Glutamatergic neuron (in vitro differentiated cells): ENCODE measurements around the gene TRIM62. TPM values are rescaled to one million over a fixed set of nuclear protein-coding genes. Genes with fewer than 3 reads are reported as not detected.

Source experiments
- DNase-seq: peaks from one replicate; pipeline ENCODE4 v3.0.0; 2022
- H3K27ac Mint-ChIP-seq: one replicate; pipeline ENCODE4 v1.8.0; 2020; ENCODE audit warnings: mild to moderate bottlenecking, mixed read lengths, inconsistent platforms; ENCODE audit not compliant: unreplicated experiment
- H3K27me3 Mint-ChIP-seq: one replicate; pipeline ENCODE4 v1.8.0; 2020; ENCODE audit warnings: mild to moderate bottlenecking, moderate library complexity, mixed read lengths, inconsistent platforms; ENCODE audit not compliant: unreplicated experiment
- H3K36me3 Mint-ChIP-seq: one replicate; pipeline ENCODE4 v1.8.0; 2020; ENCODE audit warnings: mild to moderate bottlenecking, mixed read lengths, inconsistent platforms; ENCODE audit not compliant: unreplicated experiment
- H3K4me1 Mint-ChIP-seq: one replicate; pipeline ENCODE4 v1.8.0; 2020; ENCODE audit warnings: mild to moderate bottlenecking, low read depth, mixed read lengths, inconsistent platforms; ENCODE audit not compliant: unreplicated experiment
- H3K4me3 Mint-ChIP-seq: one replicate; pipeline ENCODE4 v1.8.0; 2020; ENCODE audit warnings: mild to moderate bottlenecking, mixed read lengths, inconsistent platforms; ENCODE audit not compliant: unreplicated experiment
- H3K9me3 Mint-ChIP-seq: one replicate; pipeline ENCODE4 v1.8.0; 2020; ENCODE audit warnings: mild to moderate bottlenecking, moderate library complexity, mixed read lengths, inconsistent platforms; ENCODE audit not compliant: unreplicated experiment
- total RNA-seq: library from RNA; stranded (reverse); fragmentation: NEBNext Ultra II Directional; extraction: Animal tissue kit (Norgen Biotek cat#: 25700); gene quantifications from one replicate; pipeline ENCODE4 v1.2.1, GENCODE V29; 2021; ENCODE audit not compliant: unreplicated experiment
- TF ChIP-seq, protein P1 (sequence below): fragments of 200-600 bp; sonication (generic); IDR thresholded peaks from one replicate; pipeline ENCODE4 v1.5.0; 2021; ENCODE audit not compliant: partially characterized antibody, unreplicated experiment

Gene TRIM62
- total RNA-seq, 1 donor from 2014 or later: 95.7 TPM

DNA sequence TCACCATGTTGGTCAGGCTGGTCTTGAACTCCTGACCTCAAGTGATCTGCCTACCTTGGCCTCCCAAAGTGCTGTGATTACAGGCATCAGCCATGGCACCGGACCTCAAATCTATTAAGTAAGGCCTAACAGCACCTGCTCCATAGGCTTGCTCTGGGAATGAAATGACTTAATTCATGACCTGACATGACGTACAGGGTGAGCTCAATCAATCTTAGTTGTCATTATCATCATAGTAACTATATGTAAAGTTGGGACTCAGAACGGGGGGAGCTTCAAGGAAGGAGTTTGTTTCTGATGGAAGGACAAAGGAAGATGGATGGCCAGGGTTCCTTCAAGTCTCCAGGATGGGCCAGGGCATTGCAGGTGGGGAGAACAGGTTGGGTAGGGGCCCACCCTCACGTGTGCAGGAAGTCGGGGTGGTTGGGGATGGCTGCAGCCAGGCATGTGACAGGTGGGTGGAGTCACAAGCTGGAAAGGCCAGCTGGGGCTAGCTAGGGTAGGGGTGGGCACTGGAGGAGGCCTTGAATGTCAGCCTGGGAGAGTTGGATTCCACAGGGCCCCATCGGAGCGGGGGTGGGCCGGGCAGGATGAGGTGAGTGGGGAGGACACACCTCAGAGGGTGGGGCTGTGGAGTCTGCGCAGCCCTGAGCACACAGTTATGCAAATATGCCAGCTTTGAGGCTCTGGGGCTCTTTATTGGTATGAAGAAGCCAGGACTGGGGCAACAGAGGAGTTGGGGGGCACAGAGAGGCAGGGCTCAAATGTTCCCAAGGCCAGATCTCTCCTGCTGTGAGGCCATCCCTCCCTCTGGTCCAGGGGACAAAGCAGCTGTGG, 9.6 kb downstream of the TRIM62 start:
- H3K4me3 Mint-ChIP-seq: no peak overlapping the region
- TF ChIP-seq, protein P1, sequence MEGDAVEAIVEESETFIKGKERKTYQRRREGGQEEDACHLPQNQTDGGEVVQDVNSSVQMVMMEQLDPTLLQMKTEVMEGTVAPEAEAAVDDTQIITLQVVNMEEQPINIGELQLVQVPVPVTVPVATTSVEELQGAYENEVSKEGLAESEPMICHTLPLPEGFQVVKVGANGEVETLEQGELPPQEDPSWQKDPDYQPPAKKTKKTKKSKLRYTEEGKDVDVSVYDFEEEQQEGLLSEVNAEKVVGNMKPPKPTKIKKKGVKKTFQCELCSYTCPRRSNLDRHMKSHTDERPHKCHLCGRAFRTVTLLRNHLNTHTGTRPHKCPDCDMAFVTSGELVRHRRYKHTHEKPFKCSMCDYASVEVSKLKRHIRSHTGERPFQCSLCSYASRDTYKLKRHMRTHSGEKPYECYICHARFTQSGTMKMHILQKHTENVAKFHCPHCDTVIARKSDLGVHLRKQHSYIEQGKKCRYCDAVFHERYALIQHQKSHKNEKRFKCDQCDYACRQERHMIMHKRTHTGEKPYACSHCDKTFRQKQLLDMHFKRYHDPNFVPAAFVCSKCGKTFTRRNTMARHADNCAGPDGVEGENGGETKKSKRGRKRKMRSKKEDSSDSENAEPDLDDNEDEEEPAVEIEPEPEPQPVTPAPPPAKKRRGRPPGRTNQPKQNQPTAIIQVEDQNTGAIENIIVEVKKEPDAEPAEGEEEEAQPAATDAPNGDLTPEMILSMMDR: no peak
- H3K9me3 Mint-ChIP-seq: peaks cover 20% of the 10 kb centered on the region
- peaks cover 9% of the 10 kb centered on the region for H3K27me3 Mint-ChIP-seq
- peak overlapping the region; percentile 49 for H3K27ac Mint-ChIP-seq
- peaks cover 58% of the 10 kb centered on the region for H3K4me1 Mint-ChIP-seq
- H3K36me3 Mint-ChIP-seq: peaks cover 9% of the 10 kb centered on the region
- DNase-seq: no peak

DNA sequence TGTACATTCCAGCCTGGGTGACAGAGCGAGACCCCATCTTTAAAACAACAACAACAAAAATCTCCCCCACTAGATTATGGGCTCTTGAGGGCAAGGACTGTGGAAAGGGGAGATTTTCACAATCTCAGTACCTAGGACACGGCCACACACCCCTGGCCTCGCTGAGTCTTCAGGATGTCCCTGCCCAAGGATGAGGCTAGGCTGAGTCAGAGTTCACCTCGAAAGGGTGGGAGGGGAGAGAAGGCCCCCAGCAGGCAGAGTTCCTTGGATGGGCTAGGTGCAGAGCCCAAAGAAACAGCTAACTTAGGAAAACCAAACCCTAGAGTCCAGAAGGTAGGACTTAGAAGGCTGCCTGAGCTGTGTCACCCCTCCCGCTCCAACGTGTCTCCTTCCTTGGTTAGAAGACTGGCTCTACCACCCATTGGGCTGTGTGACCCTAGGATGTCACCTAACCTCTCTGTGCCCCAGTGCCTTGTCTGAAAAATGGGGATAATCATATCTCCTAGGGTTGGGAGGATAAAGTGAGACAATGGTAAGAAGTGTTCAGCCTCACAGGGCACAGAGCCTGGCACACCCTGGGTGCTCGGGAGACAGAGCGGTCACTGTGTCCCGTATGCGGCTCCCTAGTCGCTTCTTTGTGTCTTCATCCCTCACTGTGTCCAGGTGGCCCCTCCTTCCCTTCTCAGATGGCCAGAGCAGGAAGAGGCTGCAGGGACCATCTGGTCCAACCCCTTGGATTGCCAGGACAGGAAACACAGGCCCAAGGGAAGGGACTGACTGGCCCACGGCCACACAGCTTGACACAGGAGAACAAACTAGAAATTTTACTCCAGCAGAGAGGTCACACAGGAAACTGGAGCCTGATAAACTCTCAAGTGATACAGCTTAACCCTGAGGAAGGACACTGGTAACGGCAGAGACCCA, 11.2 kb downstream of the TRIM62 start:
- peak; percentile 44 for DNase-seq
- H3K9me3 Mint-ChIP-seq: peaks cover 17% of the 10 kb centered on the region
- peaks cover 11% of the 10 kb centered on the region for H3K27me3 Mint-ChIP-seq
- H3K4me1 Mint-ChIP-seq: peaks cover 53% of the 10 kb centered on the region
- TF ChIP-seq, protein P1: no peak
- H3K27ac Mint-ChIP-seq: peak overlapping the region; percentile 93
- peaks cover 15% of the 10 kb centered on the region for H3K36me3 Mint-ChIP-seq
- peak overlapping the region; percentile 55 for H3K4me3 Mint-ChIP-seq

DNA sequence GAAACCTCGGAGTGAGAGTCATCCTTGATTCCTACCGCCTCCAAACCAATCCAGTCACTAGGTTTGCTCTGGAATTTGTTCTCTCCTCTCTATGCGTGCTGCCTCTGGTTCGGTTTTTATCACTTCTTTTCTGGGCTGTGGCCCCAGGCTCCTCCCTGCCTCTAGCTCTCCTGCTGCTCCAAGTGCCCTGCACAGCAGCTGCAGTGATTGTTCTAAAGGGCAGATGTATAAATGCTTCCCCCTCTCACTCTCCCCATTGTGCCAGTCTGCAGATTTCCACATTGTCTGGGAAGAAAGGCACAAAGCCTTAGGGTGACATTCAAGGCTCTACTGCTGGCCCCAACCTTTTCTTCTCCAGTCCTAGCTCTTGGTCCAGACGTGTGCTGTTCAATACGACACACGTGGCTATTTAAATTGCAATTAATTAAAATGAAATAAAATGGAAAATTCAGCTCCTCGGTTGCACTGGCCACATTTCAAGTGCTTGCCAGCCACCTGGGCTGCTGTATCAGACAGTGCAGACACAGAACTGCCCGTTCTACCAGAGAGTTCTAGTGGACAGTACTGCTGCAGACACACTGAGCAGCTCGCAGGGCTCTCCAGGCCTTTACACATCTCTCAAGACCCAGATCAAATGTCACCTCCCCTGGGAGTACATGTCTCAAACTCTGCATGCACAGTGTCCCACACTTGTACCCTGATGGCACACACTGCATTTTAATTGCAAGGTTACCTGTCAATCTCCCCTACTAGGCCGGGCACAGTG, 12.4 kb downstream of the TRIM62 start:
- Mint-ChIP-seq H3K9me3 (peaks cover 17% of the 10 kb centered on the region), H3K36me3 (peaks cover 15% of the 10 kb centered on the region), H3K27ac (peak overlapping the region; percentile 77), H3K4me3 (peak overlapping the region; percentile 71), H3K4me1 (peaks cover 52% of the 10 kb centered on the region), H3K27me3 (peaks cover 10% of the 10 kb centered on the region)
- DNase-seq: no peak
- TF ChIP-seq, protein P1: no peak

DNA sequence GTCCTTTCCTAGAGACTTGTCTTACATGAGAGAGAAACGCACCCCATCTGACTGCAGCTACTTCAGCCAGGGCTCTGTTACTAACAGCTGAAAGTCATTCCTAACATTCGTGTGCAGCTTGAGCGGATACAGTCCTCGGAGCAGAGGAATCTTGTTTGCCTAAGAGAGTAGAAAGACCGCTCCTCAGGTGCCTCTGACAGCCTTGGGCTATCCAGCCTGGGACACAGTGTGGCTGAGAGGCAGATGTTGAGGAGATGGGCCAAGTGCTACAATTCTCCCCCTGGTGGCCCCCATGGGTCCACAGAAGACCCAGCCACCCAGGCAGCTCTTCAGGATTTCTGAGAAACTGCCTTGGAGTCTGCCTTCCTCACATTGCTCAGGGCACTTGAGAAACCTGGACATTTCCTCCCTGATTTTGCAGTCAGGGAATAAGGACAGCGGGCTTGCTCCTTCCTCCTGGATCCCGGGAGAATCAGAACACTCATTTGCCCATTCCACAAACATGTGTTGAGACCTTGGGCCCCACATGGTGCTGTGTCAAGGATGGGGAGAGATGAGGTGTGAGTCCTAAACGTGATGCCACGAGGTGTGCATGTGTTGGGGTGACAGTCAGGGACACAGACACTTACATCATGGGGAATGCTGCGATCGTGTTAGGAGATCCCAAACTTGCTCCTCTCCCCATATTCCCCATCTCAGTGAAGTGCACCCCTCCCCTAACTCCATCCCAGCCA, 13.1 kb downstream of the TRIM62 start:
- peaks cover 15% of the 10 kb centered on the region for H3K36me3 Mint-ChIP-seq
- peaks cover 51% of the 10 kb centered on the region for H3K4me1 Mint-ChIP-seq
- peaks cover 17% of the 10 kb centered on the region for H3K9me3 Mint-ChIP-seq
- H3K27me3 Mint-ChIP-seq: peaks cover 10% of the 10 kb centered on the region
- no peak for DNase-seq
- peak overlapping the region; percentile 77 for H3K27ac Mint-ChIP-seq
- TF ChIP-seq, protein P1: no peak
- H3K4me3 Mint-ChIP-seq: peak overlapping the region; percentile 71
